OCI-LY1 (cell line): ENCODE data around the gene FMN1.

ENCODE experiments used
- CTCF ChIP-seq: fragments of 200-600 bp; sonication (generic), shearing (Covaris generic); IDR thresholded peaks from 2 replicates; pipeline ENCODE4 v1.5.1; 2017; ENCODE audit warnings: mild to moderate bottlenecking, antibody characterized with exemption, low read length, moderate library complexity, mixed read lengths
- EZH2 ChIP-seq: fragments of 200-600 bp; sonication (generic), shearing (Covaris generic); IDR thresholded peaks from 2 replicates; pipeline ENCODE4 v1.8.0; 2017; ENCODE audit warnings: borderline replicate concordance, mixed run types, mild to moderate bottlenecking, antibody characterized with exemption, low read length, moderate library complexity, mixed read lengths

GRCh38 chr15:32826685-32827084 lies 367.8 kb downstream of the FMN1 start:
- TF ChIP-seq CTCF (no peak), EZH2 (no peak)
